HG03565 (cell line): Measurements from ENCODE around the gene PDXP.
A peak's percentile ranks its signal among the peaks of the same experiment; 100 is the strongest.
"Not testable (repeated sequence)": the region's sequence is repeated elsewhere in the genome, so short reads cannot be mapped to it uniquely, and the experiment has no call there.

Experiments used
- ATAC-seq: cut with Tn5 transposase; IDR thresholded peaks from one replicate; pipeline ENCODE4 v1.9.1; 2021; ENCODE audit warnings: mild to moderate bottlenecking, moderate library complexity; ENCODE audit not compliant: unreplicated experiment

Gene PDXP

GRCh38 chr22:37672920-37673455 is 14.5 kb downstream of the PDXP start:
- ATAC-seq = no peak

- ATAC-seq = no peak
These were observed 15.7 kb downstream of the PDXP start for GRCh38 chr22:37674248-37674647.

GRCh38 chr22:37674951-37675929 is 16.7 kb downstream of the PDXP start, which contains the start of gene LGALS1:
Gene LGALS1, plus strand, starts transcription at chr22:37675636. Its CDS starts 67 bp downstream, at chr22:37675703.
- peak; percentile 30 for ATAC-seq

GRCh38 chr22:37675930-37676735 is 17.6 kb downstream of the PDXP start:
- no peak for ATAC-seq

- peak; percentile 35 for ATAC-seq
These were observed 18.4 kb downstream of the PDXP start for GRCh38 chr22:37676736-37677492.

- peak; percentile 5 for ATAC-seq
These were observed 19.0 kb downstream of the PDXP start for GRCh38 chr22:37677493-37677974.

- ATAC-seq = no peak
These were observed 19.8 kb downstream of the PDXP start for GRCh38 chr22:37678372-37678771.

GRCh38 chr22:37679670-37680069 is 21.1 kb downstream of the PDXP start:
- ATAC-seq = no peak

GRCh38 chr22:37680191-37680851 is 21.8 kb downstream of the PDXP start:
- ATAC-seq = no peak

GRCh38 chr22:37681001-37681424 is 22.5 kb downstream of the PDXP start:
- ATAC-seq = no peak

GRCh38 chr22:37681556-37682049 is 23.1 kb downstream of the PDXP start:
- no peak for ATAC-seq

- no peak for ATAC-seq
These were observed 26.5 kb downstream of the PDXP start for GRCh38 chr22:37684803-37685615.

- peak; percentile 60 for ATAC-seq
These were observed 27.8 kb downstream of the PDXP start, which contains the start of gene NOL12 for GRCh38 chr22:37686002-37686982. Gene NOL12, plus strand, starts transcription at chr22:37686343. Its CDS starts 50 bp downstream, at chr22:37686393.

GRCh38 chr22:37690407-37690806 is 31.9 kb downstream of the PDXP start:
- ATAC-seq = no peak

GRCh38 chr22:37690901-37691504 is 32.5 kb downstream of the PDXP start:
- ATAC-seq = no peak

GRCh38 chr22:37692627-37693285 is 34.2 kb downstream of the PDXP start:
- ATAC-seq = no peak

GRCh38 chr22:37694131-37694530 is 35.6 kb downstream of the PDXP start:
- not testable (repeated sequence) for ATAC-seq
